PC-3 (cell line): Measurements from ENCODE around the gene RBM20.

Source experiments
- CTCF ChIP-seq: fragments of 300-600 bp; sonication (generic); conservative IDR thresholded peaks from 2 replicates; pipeline ENCODE4 v1.5.1; 2017; ENCODE audit warnings: antibody characterized with exemption, low read depth, mild to moderate bottlenecking, low read length
- EZH2 ChIP-seq: fragments of 300-600 bp; sonication (generic); IDR thresholded peaks from one replicate; pipeline ENCODE4 v1.6.1; 2017; ENCODE audit warnings: antibody characterized with exemption, mild to moderate bottlenecking, low read length; ENCODE audit not compliant: unreplicated experiment
- EZH2phosphoT487 ChIP-seq: fragments of 300-600 bp; sonication (generic); IDR thresholded peaks from 2 replicates; pipeline ENCODE4 v1.6.1; 2018; ENCODE audit warnings: mild to moderate bottlenecking, antibody characterized with exemption, low read length, borderline replicate concordance

DNA sequence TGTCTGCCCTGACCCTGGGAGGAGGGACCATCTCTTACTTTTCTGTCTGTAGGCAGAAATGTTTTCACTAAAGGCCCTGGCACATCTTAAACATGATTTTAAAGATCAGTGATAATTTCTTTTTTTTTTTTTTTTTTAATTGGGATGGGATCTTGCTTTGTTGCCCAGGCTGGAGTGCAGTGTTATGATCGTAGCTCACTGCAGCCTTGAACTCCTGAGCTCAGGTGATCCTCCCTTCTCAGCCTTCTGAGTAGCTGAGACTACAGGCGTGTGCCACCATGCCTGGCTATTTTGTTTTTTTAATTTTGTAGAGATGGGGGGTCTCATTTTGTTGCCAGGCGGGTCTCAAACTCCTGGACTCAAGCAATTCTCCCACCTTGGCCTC is 65.3 kb downstream of the RBM20 start:
- TF ChIP-seq CTCF: no peak
- TF ChIP-seq EZH2: no peak
- TF ChIP-seq EZH2phosphoT487: no peak
